Uterus (tissue), 4 donors: Measurements from ENCODE around the gene DOCK4. TPM values are rescaled to one million over a fixed set of nuclear protein-coding genes. Genes with fewer than 3 reads are reported as not detected.

ENCODE experiments used
- DNase-seq, 2 donors: peaks; one replicate each; pipeline ENCODE4 v3.0.0-alpha.2; 2019 to 2020
- H3K27ac ChIP-seq, 2 donors: fragments of 200-600 bp; sonication (generic); 1 replicate in 1 of 2; 2 replicates in 1 of 2; pipeline ENCODE4 v1.5.1; 2016 to 2018
- H3K27me3 ChIP-seq, 2 donors: fragments of 200-600 bp; sonication (generic); one replicate each; pipeline ENCODE4 v1.5.1; 2018 to 2019; ENCODE audit warnings: control low read depth in 1 of 2
- H3K36me3 ChIP-seq, 2 donors: fragments of 200-600 bp; sonication (generic); one replicate each; pipeline ENCODE4 v1.5.1; 2019; ENCODE audit warnings: control low read depth in 1 of 2
- H3K4me1 ChIP-seq, 2 donors: fragments of 200-600 bp; sonication (generic); one replicate each; pipeline ENCODE4 v1.5.1; 2018 to 2019; ENCODE audit warnings: control low read depth in 1 of 2
- H3K4me3 ChIP-seq, 2 donors: fragments of 200-600 bp; sonication (generic); 1 replicate in 1 of 2; 2 replicates in 1 of 2; pipeline ENCODE4 v1.5.1; 2018 to 2019; ENCODE audit warnings: mild to moderate bottlenecking in 1 of 2
- H3K9me3 ChIP-seq, 2 donors: fragments of 200-600 bp; sonication (generic); one replicate each; pipeline ENCODE4 v1.5.1; 2019; ENCODE audit warnings: control low read depth in 1 of 2
- POLR2A ChIP-seq, 2 donors: fragments of 450-650 bp; IDR thresholded peaks; one replicate each; pipeline ENCODE4 v1.6.1; 2016; ENCODE audit warnings: antibody characterized with exemption in 2 of 2, mild to moderate bottlenecking in 1 of 2, moderate library complexity in 1 of 2
- intact Hi-C: fragments of 100-400 bp; cut with DNase I; formaldehyde crosslinking; loops from one replicate; pipeline ENCODE4 v1.15.1; 2023; ENCODE audit warnings: low total_unique reads
- total RNA-seq, 4 donors: library from RNA; depleted of rRNA in 3 of 4; stranded (reverse); fragments of >200 nt in 3 of 4; gene quantifications; one replicate each; pipeline versions ENCODE4 v1.1.0 to v1.2.4, GENCODE V29; 2014 to 2023
- TF ChIP-seq, protein P1 (sequence below), 4 experiments: fragments of 200-600 bp in 2 of 4; fragments of 450-650 bp in 2 of 4; sonication (generic) in 2 of 4; IDR thresholded peaks; one replicate each; pipeline ENCODE4 v1.5.1; 2016 to 2019; ENCODE audit warnings: antibody characterized with exemption in 4 of 4, mild to moderate bottlenecking in 2 of 4, moderate library complexity in 1 of 4
- donor health status: DM: yes; HTN: yes; CAD: no.

The DOCK4 gene
- total RNA-seq, 4 donors from 2014 or later = 48.8 to 217 (median 72.3) TPM

DNA sequence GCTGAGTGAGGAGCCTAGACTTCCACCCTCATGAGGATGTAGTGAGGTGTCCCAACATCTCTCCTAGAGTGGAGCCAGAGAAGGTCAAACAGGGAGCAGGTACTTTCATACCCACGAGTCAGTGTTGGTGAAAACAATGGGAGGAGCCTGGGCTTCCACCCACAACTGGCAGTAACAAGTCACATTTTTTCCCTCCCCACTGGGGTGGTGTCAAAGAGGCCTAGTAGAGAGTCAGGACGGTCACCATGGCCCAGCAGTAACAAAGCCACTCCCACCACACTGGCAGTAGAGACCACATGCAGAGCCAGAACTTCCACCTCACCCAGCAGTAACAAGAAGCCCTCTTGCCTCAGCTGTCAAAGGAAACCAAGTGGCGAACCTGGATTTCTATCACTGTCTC, 363.7 kb downstream of the DOCK4 start:
- TF ChIP-seq, protein P1, sequence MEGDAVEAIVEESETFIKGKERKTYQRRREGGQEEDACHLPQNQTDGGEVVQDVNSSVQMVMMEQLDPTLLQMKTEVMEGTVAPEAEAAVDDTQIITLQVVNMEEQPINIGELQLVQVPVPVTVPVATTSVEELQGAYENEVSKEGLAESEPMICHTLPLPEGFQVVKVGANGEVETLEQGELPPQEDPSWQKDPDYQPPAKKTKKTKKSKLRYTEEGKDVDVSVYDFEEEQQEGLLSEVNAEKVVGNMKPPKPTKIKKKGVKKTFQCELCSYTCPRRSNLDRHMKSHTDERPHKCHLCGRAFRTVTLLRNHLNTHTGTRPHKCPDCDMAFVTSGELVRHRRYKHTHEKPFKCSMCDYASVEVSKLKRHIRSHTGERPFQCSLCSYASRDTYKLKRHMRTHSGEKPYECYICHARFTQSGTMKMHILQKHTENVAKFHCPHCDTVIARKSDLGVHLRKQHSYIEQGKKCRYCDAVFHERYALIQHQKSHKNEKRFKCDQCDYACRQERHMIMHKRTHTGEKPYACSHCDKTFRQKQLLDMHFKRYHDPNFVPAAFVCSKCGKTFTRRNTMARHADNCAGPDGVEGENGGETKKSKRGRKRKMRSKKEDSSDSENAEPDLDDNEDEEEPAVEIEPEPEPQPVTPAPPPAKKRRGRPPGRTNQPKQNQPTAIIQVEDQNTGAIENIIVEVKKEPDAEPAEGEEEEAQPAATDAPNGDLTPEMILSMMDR (IDR thresholded peaks at IDR 0.05) = no peak
- no peak for TF ChIP-seq POLR2A (IDR thresholded peaks at IDR 0.05)
- Histone ChIP-seq H3K4me3 (no peak overlapping the region), H3K36me3 (no peaks in the 10 kb centered on the region), H3K27ac (no peak overlapping the region), H3K4me1 (no peaks in the 10 kb centered on the region), H3K27me3 (no peaks in the 10 kb centered on the region), H3K9me3 (no peaks in the 10 kb centered on the region)
- intact Hi-C loops = no loop called here
- no peak for DNase-seq

DNA sequence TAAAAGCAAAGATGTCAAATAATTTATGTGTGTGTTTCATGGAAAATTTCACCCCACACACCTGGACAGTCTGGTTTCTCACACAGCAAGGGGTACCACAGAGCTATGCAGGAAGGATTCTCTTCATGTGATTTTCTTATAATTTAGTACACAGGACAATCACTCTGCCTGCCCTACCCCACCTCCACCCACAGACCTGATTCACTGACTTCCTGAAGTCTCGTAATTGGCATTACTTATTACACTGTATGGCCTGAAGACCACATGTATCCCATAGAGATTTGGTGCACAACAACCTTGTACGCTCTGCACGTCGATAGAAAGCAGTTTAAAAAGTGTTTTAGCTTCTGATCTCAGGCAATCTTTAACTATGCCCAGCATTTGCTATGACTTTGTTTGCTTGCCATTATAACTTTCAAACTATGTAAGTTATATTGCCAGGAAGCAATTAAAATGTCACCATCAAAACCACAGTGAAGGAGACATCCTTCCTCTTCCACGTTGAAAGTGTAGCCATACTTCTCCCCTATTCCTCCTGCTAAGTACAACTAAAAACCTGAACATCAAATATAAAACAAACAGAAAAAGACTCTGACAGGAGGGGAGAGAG, 364.5 kb downstream of the DOCK4 start:
- H3K4me1 ChIP-seq = no peaks in the 10 kb centered on the region
- no peaks in the 10 kb centered on the region for H3K27me3 ChIP-seq
- TF ChIP-seq, protein P1 (IDR thresholded peaks at IDR 0.05) = no peak
- TF ChIP-seq POLR2A (IDR thresholded peaks at IDR 0.05) = no peak
- no peak overlapping the region for H3K4me3 ChIP-seq
- no peak for DNase-seq
- intact Hi-C loops = no loop called here
- no peaks in the 10 kb centered on the region for H3K9me3 ChIP-seq
- H3K27ac ChIP-seq = no peak overlapping the region
- H3K36me3 ChIP-seq = no peaks in the 10 kb centered on the region

DNA sequence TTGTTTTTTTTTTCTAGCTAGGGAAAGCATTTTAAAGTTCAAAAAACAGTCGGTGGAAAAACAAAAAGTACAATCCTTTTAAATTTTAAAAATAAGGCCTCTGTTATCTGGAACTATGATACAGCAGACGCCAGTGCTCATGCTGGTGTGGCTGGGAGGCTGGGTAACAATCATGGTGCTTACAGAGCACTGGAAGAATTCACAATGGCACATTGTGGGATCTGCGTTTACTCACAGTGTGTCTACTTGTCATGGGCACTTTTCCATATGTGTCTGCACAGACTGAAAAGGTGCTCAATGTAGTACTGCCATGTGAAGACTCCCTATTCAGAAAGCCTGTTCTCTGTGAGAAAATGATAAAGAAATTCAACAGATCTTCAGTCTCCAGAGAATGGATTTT, 365.7 kb downstream of the DOCK4 start:
- DNase-seq = no peak

DNA sequence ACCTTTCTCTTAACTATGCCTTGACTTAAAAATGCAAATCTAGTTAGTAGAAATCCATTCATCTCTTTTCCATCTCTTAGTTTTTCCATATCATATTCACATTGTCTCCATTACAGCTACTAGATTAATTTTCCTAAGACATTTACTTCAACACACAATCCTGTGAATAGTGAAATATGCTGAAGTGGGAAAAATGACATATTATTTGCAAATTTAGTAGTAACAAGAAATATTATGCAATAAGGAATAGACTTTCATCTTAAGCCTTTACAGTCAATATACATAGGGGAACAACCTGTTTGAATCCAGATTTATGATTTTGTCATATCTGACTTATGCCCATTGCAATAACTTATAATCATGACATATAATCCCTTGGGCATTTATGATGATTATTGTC, 366.9 kb downstream of the DOCK4 start:
- no peak for DNase-seq
- H3K36me3 ChIP-seq = no peaks in the 10 kb centered on the region
- no peak overlapping the region for H3K27ac ChIP-seq
- H3K9me3 ChIP-seq = no peaks in the 10 kb centered on the region
- no peaks in the 10 kb centered on the region for H3K4me1 ChIP-seq
- H3K4me3 ChIP-seq = no peak overlapping the region
- TF ChIP-seq POLR2A (IDR thresholded peaks at IDR 0.05) = no peak
- TF ChIP-seq, protein P1 (IDR thresholded peaks at IDR 0.05) = no peak
- no peaks in the 10 kb centered on the region for H3K27me3 ChIP-seq
- intact Hi-C loops = no loop called here

More for the DNA sequence above, 365.7 kb downstream of the DOCK4 start:
- Histone ChIP-seq H3K27ac (no peak overlapping the region), H3K4me3 (no peak overlapping the region), H3K9me3 (no peaks in the 10 kb centered on the region), H3K36me3 (no peaks in the 10 kb centered on the region), H3K27me3 (no peaks in the 10 kb centered on the region), H3K4me1 (no peaks in the 10 kb centered on the region)
- TF ChIP-seq POLR2A (IDR thresholded peaks at IDR 0.05) = no peak
- TF ChIP-seq, protein P1 (IDR thresholded peaks at IDR 0.05) = no peak
- intact Hi-C loops = no loop called here

DNA sequence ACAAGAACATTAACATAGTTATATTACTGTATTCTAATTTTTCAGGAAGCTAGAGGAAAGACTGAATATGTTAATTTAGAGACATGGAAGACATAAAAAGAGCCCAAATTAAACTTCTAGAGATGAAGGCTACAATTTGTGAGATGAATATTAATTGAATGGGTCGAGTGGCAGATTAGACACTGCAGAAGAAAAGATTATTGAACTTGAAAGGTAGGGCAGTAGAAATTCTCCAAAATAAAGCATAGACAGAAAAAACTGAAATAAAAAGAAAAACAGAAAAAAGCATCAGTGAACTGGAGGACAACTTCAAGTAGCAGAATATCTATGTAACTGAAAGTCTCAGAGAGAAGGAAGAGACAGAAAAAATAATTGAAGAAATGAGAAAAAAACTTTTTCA, 369.6 kb downstream of the DOCK4 start:
- no peak overlapping the region for H3K4me3 ChIP-seq
- DNase-seq = no peak
- no peak for TF ChIP-seq POLR2A (IDR thresholded peaks at IDR 0.05)
- TF ChIP-seq, protein P1 (IDR thresholded peaks at IDR 0.05) = no peak

More for the DNA sequence above, 369.6 kb downstream of the DOCK4 start:
- Histone ChIP-seq H3K36me3 (no peaks in the 10 kb centered on the region), H3K27ac (no peak overlapping the region), H3K4me1 (no peaks in the 10 kb centered on the region), H3K9me3 (no peaks in the 10 kb centered on the region), H3K27me3 (no peaks in the 10 kb centered on the region)
- intact Hi-C loops = no loop called here
